Measurements from ENCODE around the gene RTRAF. TPM values are rescaled to one million over a fixed set of nuclear protein-coding genes. Genes with fewer than 3 reads are reported as not detected.

The RTRAF gene
- 81.3 and 169 TPM in 2 replicates for total RNA-seq

DNA sequence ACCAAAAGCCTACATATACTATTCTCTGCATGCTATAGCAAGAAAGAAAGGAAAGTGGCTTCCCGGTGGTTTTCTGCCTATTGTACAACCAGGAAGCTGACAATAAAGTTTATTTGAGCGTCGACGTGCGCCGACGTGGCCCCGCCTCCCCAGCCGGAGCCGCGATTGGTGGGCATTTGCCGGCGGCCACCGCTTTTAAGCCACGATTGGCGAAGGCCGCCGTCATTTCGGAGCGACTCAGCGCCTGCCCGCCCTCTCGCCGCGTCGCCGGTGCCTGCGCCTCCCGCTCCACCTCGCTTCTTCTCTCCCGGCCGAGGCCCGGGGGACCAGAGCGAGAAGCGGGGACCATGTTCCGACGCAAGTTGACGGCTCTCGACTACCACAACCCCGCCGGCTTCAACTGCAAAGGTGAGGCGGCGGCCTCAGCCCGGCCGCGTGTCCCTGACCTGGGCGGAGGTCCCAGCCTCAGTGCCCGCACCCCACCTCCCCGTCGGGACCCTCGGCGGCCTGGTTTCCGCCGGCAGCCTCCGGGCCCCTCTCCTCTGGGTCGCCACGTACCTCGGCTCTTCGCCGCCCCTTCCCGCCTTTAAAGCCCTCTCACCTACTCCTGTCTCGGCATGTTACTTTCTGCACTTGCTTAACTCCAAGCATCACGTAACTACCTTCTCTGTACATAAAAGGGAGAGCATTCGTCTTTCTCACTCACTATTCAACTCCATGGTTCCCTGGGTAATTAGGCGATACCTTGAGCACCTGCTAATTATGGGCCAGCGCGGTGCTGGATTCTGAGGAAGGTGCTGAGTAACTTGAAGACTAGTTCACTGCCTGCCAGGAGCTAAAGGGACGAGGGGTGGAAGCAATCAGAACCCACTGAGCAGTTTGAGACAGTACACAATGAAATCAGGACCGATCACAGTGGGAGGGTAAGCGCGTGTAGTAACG, at the start of gene RTRAF:
Gene RTRAF, plus strand, starts transcription at position 254 of the 942 bp plus-strand sequence. Its CDS starts 94 bp downstream, at position 348.
- peak; percentile 96 for DNase-seq

DNA sequence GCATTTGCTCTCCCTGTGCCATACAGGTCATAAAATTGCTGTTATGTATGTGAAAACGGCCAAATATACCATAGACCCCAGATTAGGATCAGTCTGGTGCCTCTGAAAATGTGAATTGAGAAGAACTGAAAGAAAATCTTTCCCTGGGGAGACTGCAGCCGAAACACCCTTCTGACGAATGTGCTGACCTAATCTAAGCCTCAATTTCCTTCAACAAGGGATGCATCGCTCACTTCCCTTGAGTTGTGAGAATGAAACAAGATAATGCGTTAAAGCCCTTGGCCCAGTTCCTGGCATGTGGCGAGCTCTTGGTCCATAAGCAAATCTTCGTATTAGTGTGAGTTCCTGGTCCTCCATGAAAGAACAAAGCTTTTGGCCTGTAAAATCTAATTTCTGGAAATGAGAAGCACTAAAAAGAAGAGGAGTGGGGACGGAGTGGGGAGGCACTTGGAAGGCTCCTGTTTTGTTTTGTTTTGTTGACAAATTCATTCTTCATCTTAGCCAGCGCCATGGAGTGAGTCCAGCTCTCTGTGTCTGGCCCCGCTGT, 49.5 kb upstream of the RTRAF start:
- DNase-seq = peak; percentile 13

DNA sequence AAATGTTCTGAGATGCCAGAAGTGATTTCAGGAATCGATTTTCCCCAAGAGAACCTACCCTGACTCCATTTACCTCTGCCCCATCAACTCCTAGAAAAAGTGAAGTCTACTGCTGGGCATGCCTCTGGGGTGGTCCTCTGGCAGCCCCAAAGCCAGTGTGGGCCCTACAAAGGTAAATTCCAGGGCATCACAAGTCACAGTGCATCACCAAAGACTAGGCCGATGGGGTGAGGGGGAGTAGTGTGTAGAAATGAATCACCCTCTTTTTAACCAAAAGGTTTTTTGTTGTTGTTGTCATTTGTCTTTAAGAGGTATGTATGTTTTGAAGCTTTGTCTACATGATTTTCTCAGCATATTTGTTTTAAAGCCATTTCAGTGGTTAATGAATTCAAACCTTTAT, 46.4 kb upstream of the RTRAF start:
- no peak for DNase-seq

DNA sequence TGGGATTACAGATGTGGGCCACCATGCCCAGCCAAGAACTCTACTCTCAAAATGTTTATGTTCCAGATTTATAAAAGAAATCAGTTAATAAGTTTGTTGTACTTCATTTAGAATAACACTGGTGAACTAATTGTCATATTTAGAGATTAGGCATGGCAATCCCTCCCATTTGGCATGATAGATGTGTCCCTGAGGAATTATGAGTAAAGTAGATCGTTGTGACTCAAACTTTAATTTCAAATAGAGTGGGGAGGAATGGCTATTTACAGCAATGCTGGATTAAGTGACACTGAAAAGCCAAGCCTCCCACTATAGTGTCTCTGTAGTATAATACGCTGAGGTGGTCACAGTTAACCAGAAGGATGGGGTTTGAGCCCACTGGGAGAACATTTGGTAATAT, 39.3 kb upstream of the RTRAF start:
- DNase-seq = no peak

DNA sequence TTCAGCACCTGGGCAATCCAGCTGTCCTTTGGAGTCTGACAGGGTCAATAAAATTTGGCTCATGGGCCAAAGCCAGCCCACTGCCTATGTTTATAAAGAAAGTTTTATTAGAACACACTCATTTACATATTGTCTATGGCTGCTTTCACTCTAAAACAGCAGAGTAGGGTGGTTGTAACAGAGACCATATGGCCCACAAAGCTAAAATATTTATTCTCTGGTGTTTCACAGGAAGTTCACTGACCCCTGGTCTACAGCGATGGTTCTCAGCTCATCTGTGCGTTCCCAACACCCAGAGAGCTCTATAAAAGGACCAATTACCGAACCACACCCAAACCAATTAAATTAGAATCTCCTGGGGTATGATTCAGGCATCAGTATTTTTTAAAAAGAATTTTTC, 37.7 kb upstream of the RTRAF start:
- DNase-seq = no peak

DNA sequence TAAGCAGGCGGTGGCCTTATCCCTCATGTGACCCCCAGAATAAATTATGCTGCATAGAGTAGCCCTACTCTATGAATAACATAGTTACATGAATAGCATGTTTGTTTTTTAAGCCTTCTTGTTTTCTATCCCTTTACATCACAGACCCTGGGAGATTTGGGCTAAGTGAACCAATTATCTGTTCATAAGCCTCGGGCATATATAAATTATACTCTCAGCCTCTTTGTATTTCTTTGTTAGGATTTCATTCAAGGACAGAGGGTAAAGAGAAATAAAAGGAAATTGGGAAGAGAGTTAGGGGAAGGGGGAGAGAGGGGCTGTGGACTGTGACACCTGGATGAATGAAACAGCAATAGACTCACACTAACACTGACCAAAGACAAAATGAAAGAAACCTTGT, 35.3 kb upstream of the RTRAF start:
- DNase-seq = no peak

DNA sequence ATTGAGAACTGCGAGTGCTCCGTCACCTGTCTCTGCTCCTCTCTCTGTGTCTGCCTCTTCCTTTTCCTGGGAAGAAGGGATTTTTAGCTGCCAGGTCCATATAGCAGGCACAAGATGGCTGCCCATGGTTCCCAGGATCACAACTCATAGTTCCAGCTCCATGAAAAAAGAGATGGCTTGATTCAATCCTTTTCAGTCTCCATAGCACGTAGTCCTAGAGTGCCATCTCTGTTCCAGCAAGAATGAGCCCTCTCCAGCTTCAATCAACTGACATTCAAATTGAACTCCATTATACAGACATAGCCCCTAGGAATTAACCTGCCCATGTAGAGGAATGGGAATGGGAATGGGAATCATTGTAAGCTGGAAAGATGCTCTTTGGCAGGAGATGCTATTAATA, 34.7 kb upstream of the RTRAF start:
- DNase-seq = no peak

DNA sequence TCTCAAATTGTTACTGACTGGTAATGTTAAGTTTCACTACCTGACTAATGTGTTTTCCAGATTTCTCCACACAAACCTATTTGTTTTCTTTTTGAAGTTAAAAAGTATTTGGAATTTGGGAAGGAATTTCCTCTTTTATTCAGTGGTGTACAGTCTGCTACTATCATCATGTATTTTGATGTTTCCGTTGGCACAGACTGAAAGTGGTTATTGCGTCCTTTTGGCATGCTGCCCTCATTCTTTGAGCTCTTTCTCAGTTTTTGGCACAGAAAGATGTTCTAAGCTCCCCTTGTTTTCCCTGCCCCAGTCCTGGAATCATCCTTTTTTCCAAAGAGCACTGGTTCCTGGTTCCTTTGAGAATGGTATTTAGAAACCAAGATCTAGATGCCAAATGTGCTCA, 31.4 kb upstream of the RTRAF start:
- peak; percentile 75 for DNase-seq

DNA sequence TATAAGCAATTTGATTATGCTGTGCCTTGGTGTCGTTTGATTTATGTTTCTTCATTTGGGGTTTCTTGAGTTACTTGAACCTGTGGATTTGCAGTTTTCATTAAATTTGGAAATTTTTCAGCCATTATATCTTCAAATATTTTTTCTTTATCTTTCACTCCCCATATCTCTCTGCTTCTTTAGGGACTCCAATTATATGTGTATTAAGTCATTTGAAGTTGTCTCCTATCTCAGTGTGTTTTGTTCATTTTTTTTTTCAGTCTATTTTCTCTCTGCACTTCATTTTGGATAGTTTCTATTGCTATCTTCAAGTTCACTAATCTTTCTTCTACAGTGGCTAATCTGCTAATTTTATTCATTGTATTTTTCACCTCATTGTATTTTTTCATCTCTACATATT, 29.4 kb upstream of the RTRAF start:
- no peak for DNase-seq

DNA sequence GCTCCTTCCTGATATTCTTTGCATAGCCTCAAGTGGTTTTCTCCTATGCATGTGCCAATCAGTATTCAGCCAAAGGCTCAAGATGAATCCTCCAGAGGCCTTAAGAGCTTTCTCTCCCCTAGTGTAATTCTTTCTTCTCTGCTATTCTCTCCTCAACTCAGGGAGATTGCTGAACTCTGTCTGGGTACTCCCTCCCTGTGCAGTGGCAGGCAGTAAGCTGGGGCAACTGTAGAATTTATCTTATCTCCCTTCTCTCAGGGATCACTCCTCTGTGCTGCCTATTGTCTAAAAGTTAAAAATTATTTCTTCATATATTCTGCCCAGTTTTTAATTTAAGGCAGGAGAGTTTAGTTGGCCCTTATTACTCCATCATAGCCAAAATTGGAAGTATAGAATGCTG, 28.5 kb upstream of the RTRAF start:
- no peak for DNase-seq

DNA sequence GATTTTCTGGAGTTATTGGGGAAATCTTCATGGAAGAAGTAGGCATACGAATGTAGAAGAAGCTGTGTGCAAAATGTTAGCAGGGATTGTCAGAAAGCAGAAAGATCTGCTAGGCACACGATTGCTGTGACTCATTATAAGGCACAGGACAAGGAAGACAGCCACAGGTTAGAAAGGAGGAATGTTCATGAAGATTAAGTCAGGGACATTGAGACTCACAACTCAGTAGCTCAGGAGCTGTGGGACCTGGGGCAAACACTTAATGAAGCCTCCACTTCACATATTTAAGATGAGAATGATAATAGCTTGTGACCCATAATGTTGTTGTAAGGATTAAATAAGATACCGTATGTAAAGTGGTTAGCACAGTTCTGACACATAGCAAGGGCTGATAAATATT, 26.6 kb upstream of the RTRAF start:
- DNase-seq = no peak

DNA sequence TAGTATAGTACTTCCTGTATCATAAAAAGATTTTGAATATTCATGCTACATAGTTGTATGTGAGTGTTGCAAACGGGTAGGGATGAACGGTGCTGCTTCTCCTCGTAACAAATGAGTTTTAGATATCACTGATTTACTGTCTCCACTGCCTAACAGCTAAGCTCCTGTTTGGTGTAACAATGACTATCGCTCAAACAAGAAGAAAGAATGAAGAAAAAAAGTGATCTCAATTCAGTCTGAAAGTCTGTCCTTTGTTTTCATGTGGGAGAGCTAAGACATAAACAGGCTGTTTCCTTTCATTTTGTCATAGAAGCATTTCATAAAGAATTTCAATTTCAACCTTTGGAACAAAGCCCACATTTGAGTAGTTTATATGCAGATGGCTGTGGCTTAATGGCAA, 26.1 kb upstream of the RTRAF start:
- peak; percentile 63 for DNase-seq

DNA sequence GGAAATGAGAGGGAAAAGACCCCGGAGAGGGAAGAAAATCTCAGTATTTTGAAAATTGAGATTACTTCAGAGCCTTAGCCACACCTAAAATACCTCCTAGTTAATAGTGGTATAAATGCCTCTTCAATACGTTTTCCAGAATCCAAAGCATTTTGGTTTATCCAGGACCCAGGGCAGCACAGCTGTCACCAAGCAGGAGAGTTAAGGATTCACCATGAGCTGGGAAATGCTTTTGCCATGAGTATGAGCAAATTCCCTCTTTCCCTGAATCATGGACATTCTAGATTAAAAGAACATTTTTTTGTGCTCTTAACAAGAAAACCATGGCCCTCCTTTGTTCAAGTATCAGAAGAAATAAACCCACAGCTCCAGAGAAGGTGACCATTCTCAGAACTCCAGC, 21.8 kb upstream of the RTRAF start:
- DNase-seq = no peak

DNA sequence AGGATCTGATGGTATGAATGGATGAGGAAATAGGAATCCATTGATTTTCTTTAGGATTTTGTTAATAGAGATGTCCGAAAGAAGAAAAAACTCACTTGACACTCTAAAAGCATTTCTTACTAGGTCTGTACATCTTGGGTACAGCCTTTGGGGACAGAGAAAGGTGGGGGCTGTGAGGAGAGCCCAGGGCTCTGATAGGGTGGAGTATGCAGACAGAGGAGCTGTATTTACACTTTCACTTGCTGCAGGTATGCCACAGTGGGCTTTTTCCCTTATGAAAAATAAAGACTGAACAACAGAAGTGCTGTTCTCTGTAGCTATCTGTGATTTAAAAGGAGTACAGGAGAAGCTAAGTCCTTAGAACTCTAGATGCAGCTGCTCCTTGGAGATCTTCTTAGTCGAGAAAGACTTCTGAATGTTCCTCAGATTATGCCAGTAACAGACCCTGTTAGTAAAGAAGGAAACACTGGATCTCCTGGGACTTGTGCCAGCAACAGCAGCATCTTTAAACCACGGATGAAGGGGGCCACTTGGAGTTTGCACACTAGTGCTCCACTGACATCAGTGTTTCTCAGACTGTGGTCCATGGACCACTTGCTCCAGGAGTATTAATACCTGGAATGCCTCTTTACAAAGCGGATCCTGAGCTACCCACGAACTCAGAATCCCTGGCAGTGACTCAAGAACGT, 19.4 kb upstream of the RTRAF start:
- DNase-seq = no peak

DNA sequence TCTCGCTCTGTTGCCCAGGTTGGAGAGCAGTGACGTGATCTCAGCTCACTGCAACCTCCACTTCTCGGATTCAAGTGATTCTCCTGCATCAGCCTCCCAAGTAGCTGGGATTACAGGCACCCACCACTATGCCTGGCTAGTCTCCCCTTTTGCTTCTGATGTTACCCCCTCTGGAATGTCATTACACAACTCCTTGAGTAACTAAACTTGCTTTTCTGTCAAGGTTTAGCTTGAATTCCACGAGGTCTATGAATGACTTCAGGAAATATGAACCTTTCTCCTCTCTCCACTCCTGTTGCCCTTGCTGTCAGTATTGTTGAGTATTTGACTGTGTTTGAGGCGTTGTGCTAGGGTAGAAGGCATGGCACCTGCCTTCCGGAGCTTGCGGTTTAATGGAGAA, 16.8 kb upstream of the RTRAF start:
- no peak for DNase-seq

DNA sequence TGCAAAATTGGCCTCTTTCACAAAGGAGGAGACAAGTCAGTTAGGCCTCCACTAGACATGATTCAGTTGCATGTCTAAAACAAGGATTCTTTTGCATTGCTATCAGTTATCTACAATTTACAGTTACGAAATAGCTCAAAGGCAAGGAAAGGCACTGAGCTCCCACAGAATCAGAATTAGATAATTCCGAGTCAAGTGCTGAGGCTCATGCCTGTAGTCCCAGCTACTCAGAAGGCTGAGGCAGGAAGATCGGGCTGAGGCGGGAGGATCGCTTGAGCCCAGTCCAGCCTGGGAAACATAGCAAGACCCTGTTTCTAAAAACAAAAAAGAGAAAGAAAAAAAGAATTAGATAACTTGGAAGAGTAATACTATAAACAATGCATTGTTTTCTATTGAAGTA, 12.3 kb upstream of the RTRAF start:
- DNase-seq = no peak

DNA sequence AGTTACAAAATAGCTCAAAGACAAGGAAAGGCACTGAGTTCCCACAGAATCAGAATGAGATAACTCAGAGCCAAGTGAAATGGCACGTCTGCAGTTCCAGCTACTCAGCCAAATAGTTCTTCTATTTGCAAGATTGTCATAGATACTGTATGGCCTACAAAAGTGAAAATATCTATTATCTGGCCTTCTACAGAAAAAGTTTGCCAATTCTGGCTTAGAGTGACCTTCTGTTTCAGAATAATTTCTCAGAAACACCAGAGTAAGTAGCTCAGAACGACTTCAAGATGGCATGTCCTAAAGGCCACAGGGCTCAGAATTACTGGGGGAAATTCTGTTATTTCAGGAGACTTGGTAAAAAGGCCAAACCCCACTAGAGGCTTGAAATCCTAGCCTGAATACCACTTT, 10.7 kb upstream of the RTRAF start:
- DNase-seq = no peak

DNA sequence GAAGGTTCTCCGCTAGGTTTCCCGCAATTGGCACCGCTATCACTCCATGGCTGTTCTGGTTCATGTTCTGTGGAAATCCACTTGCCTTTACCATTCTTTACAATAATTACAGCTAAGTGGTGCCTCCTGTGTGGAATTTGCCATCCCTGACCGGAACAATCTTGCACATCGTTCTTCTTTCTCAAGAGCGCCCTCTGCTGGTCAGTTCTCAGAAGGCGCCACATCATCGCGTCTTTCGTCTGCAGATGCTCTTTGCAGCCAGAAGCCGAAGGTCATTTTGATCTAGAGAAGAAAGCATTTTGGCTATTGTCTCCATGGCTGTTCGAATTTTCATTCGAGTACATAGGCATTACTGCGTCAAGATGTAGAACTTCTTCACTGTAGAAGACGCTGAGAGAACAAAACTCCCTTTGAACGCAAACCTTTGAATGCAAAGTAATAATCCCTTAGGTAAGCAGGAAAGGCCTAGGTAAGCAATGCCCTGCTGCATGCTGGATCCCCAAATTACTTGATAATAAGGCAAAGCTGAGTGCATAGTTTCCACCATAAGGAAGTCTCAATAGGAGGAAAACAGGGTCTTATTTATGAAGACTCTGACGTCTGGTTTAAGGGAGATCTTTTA, 10.1 kb upstream of the RTRAF start:
- peak; percentile 89 for DNase-seq

DNA sequence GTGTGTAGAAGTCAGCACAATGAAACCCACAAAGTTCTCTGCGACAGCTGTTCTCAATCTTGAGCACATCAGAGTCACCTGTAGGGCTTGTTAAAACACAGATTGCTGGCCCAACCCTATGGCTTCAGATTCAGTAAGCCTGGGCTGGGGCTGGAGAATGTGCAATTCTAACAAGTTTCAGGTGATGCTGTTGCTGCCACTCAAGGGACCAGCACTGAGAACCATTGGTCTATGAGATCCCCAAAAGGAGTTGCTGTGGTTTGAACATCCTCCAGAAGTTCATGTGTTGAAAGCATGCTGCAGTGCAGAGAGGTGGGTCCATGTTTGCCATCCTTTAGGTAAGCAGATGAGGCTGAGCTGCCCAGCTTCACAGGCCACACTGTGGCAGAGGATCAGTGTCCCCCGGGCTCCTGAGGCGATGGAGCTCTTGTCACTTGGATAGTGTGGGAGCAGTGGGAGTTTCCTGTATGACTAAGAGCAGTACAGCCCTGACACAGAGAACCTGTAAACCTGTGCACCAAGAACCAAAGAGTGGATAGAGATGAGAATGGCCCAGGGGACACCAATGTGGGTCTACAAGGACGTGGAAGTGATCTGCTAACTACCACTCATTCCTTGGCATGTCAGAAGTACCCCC, 8.0 kb upstream of the RTRAF start:
- DNase-seq = no peak

DNA sequence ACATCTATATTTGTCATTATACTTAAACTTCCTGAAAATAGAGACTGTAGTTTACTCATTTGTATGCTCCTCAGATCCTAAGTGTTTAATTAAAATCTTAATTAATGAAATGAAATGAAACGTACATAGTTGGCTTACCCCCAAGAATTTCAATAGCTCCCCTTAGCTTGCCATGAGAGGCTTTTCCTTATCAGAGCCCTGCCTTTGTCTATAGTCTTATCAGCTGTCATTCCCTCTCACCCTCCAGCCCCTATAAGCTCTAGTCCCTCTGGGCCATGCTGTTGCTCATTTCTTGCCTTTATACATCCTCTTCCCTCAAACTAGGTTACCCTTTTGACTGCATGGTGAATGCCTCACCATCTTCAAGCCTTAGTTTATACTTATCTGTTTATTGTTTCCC, 1.1 kb upstream of the RTRAF start:
- no peak for DNase-seq

DNA sequence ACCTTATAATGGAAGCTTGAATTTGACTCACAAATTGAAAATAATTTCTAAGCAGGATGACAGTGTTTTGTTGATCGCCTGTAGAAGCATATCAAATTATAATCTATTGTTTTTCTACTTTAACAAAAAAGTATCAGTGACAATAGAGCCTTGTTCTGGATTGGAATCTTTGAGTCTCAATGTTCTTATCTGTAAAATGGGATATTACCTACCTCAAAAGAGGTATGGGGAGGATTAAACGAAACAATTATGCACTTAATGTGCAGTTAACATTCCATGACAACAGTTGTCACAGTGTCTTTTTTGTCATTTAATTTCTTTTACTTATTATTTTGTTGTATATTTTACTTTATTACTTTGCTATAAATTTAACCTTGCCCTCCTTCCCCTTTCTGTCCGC, 1.1 kb downstream of the RTRAF start:
- DNase-seq = no peak

DNA sequence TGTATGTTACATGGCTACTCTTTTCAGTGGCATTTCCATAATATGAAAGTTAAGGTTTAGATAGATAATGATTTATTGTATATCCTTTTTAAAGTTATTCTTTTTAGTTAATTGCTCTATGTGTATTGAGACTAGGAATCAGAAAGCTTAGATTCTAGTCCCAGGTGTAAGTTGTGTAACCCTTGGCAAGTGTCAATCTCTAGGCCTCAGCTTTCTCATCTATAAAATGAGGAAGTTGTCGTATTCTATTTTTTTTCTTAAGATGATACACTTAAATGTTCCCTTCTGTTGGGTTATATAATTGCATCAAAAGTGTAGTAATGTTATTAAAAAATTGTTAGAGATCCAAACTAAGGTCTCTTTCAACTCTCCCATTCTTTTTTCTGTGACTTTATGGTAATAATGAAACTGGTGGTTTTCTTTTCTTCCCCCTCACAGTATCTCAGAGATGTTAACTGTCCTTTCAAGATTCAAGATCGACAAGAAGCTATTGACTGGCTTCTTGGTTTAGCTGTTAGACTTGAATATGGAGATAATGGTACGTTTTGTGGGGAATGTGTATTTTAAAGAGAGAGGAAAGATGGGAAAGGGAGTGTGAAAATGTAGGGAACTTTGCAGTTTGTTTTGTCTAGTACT, 4.1 kb downstream of the RTRAF start:
- DNase-seq = no peak
